Activated CD4-positive, alpha-beta T cell treated with anti-CD3 and anti-CD28 coated beads, Interleukin-2, amount 10 ng/mL, durations not matched to agents 24 days and 14 days (primary cell): ENCODE results near the gene BARX1. TPM values are rescaled to one million over a fixed set of nuclear protein-coding genes. Genes with fewer than 3 reads are reported as not detected.

ENCODE experiments used
- DNase-seq: peaks from one replicate; pipeline ENCODE4 v3.0.0; 2022
- H3K27ac Mint-ChIP-seq: one replicate; pipeline ENCODE4 v1.8.0; 2022; ENCODE audit warnings: mild to moderate bottlenecking, mixed read lengths
- H3K27me3 Mint-ChIP-seq: one replicate; pipeline ENCODE4 v1.8.0; 2022; ENCODE audit warnings: mixed read lengths
- H3K36me3 Mint-ChIP-seq: one replicate; pipeline ENCODE4 v1.8.0; 2022; ENCODE audit warnings: low read depth, mild to moderate bottlenecking, mixed read lengths
- H3K4me1 Mint-ChIP-seq: one replicate; pipeline ENCODE4 v1.8.0; 2021; ENCODE audit warnings: mixed read lengths
- H3K4me3 Mint-ChIP-seq: one replicate; pipeline ENCODE4 v1.8.0; 2022; ENCODE audit warnings: mild to moderate bottlenecking, moderate library complexity, mixed read lengths
- H3K9me3 Mint-ChIP-seq: one replicate; pipeline ENCODE4 v1.8.0; 2021; ENCODE audit warnings: mixed read lengths
- intact Hi-C: fragments of 100-400 bp; cut with micrococcal nuclease; formaldehyde crosslinking; loops from one replicate; pipeline ENCODE4 v1.15.1; 2023
- total RNA-seq: library from RNA; stranded (reverse); gene quantifications from 2 replicates; pipeline ENCODE4 v1.2.3, GENCODE V29; 2022

Gene BARX1
- total RNA-seq, 1 donor from 2014 or later: 0.61 TPM

- intact Hi-C loops: loop anchor here (5.0 kb wide), 1 partner anchor 1154 kb away; no protein-coding TSS in a partner anchor
- Mint-ChIP-seq H3K36me3 (no peaks in the 10 kb centered on the region), H3K4me1 (peaks cover 28% of the 10 kb centered on the region), H3K27me3 (peaks cover 56% of the 10 kb centered on the region), H3K4me3 (peak overlapping the region; percentile 30), H3K9me3 (no peaks in the 10 kb centered on the region), H3K27ac (no peak overlapping the region)
- DNase-seq: no peak
Measured at GRCh38 chr9:93960971-93961841, 6.1 kb upstream of the BARX1 start.

- Mint-ChIP-seq H3K9me3 (no peaks in the 10 kb centered on the region), H3K4me3 (peak overlapping the region; percentile 30), H3K4me1 (peaks cover 31% of the 10 kb centered on the region), H3K27me3 (peaks cover 64% of the 10 kb centered on the region), H3K36me3 (no peaks in the 10 kb centered on the region), H3K27ac (no peak overlapping the region)
- peak; percentile 63 for DNase-seq
- intact Hi-C loops: loop anchor here (5.0 kb wide), 1 partner anchor 1153 kb away; no protein-coding TSS in a partner anchor
Measured at GRCh38 chr9:93960221-93960970, 5.2 kb upstream of the BARX1 start.

- peaks cover 32% of the 10 kb centered on the region for H3K4me1 Mint-ChIP-seq
- no peaks in the 10 kb centered on the region for H3K36me3 Mint-ChIP-seq
- H3K4me3 Mint-ChIP-seq: peak overlapping the region; percentile 68
- no peaks in the 10 kb centered on the region for H3K9me3 Mint-ChIP-seq
- H3K27me3 Mint-ChIP-seq: peaks cover 65% of the 10 kb centered on the region
- H3K27ac Mint-ChIP-seq: no peak overlapping the region
- no peak for DNase-seq
- intact Hi-C loops: loop anchor here (5.0 kb wide), 1 partner anchor 1152 kb away; no protein-coding TSS in a partner anchor
Measured at GRCh38 chr9:93959739-93960154, 4.6 kb upstream of the BARX1 start.

- DNase-seq: peak; percentile 68
- H3K4me3 Mint-ChIP-seq: peak overlapping the region; percentile 71
- H3K27me3 Mint-ChIP-seq: peaks cover 65% of the 10 kb centered on the region
Measured at GRCh38 chr9:93958819-93959682, 3.9 kb upstream of the BARX1 start.

GRCh38 chr9:93958121-93958818, 3.1 kb upstream of the BARX1 start:
- intact Hi-C loops: no loop called here
- DNase-seq: peak; percentile 82
- Mint-ChIP-seq H3K27ac (no peak overlapping the region), H3K27me3 (peaks cover 73% of the 10 kb centered on the region), H3K4me3 (peak overlapping the region; percentile 71), H3K9me3 (peaks cover 4% of the 10 kb centered on the region), H3K4me1 (peaks cover 39% of the 10 kb centered on the region), H3K36me3 (peaks cover 7% of the 10 kb centered on the region)

More at GRCh38 chr9:93958819-93959682, 3.9 kb upstream of the BARX1 start:
- peaks cover 32% of the 10 kb centered on the region for H3K4me1 Mint-ChIP-seq
- no peak overlapping the region for H3K27ac Mint-ChIP-seq
- intact Hi-C loops: no loop called here
- H3K9me3 Mint-ChIP-seq: no peaks in the 10 kb centered on the region
- no peaks in the 10 kb centered on the region for H3K36me3 Mint-ChIP-seq

- Mint-ChIP-seq H3K4me3 (peak overlapping the region; percentile 88), H3K4me1 (peaks cover 29% of the 10 kb centered on the region), H3K27me3 (peaks cover 69% of the 10 kb centered on the region), H3K9me3 (peaks cover 4% of the 10 kb centered on the region), H3K27ac (no peak overlapping the region), H3K36me3 (peaks cover 8% of the 10 kb centered on the region)
- DNase-seq: no peak
- intact Hi-C loops: no loop called here
Measured at GRCh38 chr9:93955981-93956784, 1.0 kb upstream of the BARX1 start.

- Mint-ChIP-seq H3K4me1 (peaks cover 33% of the 10 kb centered on the region), H3K36me3 (peaks cover 13% of the 10 kb centered on the region), H3K4me3 (no peak overlapping the region), H3K27me3 (peaks cover 69% of the 10 kb centered on the region), H3K9me3 (peaks cover 9% of the 10 kb centered on the region), H3K27ac (no peak overlapping the region)
- peak; percentile 62 for DNase-seq
- intact Hi-C loops: no loop called here
Measured at GRCh38 chr9:93954434-93955061, 607 bp downstream of the BARX1 start.

- peak overlapping the region; percentile 80 for H3K27ac Mint-ChIP-seq
- intact Hi-C loops: no loop called here
- H3K4me1 Mint-ChIP-seq: peaks cover 28% of the 10 kb centered on the region
- H3K27me3 Mint-ChIP-seq: peaks cover 71% of the 10 kb centered on the region
- H3K4me3 Mint-ChIP-seq: peak overlapping the region; percentile 72
- no peak for DNase-seq
- peaks cover 9% of the 10 kb centered on the region for H3K9me3 Mint-ChIP-seq
- peaks cover 13% of the 10 kb centered on the region for H3K36me3 Mint-ChIP-seq
Measured at GRCh38 chr9:93953496-93954433, 1.4 kb downstream of the BARX1 start.

- H3K4me3 Mint-ChIP-seq: peak overlapping the region; percentile 72
- H3K27me3 Mint-ChIP-seq: peaks cover 74% of the 10 kb centered on the region
- intact Hi-C loops: no loop called here
- peaks cover 9% of the 10 kb centered on the region for H3K9me3 Mint-ChIP-seq
- peak overlapping the region; percentile 80 for H3K27ac Mint-ChIP-seq
- peaks cover 13% of the 10 kb centered on the region for H3K36me3 Mint-ChIP-seq
- DNase-seq: peak; percentile 64
- peaks cover 25% of the 10 kb centered on the region for H3K4me1 Mint-ChIP-seq
Measured at GRCh38 chr9:93952784-93953495, 2.2 kb downstream of the BARX1 start.

- no peak overlapping the region for H3K27ac Mint-ChIP-seq
- intact Hi-C loops: no loop called here
Measured at GRCh38 chr9:93952119-93952783, 2.9 kb downstream of the BARX1 start.

More at GRCh38 chr9:93952119-93952783, 2.9 kb downstream of the BARX1 start:
- peaks cover 72% of the 10 kb centered on the region for H3K27me3 Mint-ChIP-seq
- H3K4me1 Mint-ChIP-seq: peaks cover 25% of the 10 kb centered on the region
- peaks cover 9% of the 10 kb centered on the region for H3K9me3 Mint-ChIP-seq
- peaks cover 13% of the 10 kb centered on the region for H3K36me3 Mint-ChIP-seq
- no peak for DNase-seq
- H3K4me3 Mint-ChIP-seq: peak overlapping the region; percentile 35
